Gastroesophageal sphincter (tissue), 4 donors: ENCODE measurements around the gene DNLZ. TPM values are rescaled to one million over a fixed set of nuclear protein-coding genes. Genes with fewer than 3 reads are reported as not detected.

Experiments used
- ATAC-seq: fragments of 150-250 bp; one replicate; pipeline ENCODE4 v1.9.1; 2016; ENCODE audit warnings: mild to moderate bottlenecking, moderate library complexity
- H3K27ac ChIP-seq, 4 donors: fragments of 200-600 bp; sonication (generic) in 3 of 4; 1 replicate in 3 of 4; 2 replicates in 1 of 4; pipeline ENCODE4 v1.5.1; 2016 to 2019
- H3K27me3 ChIP-seq: fragments of 200-600 bp; sonication (generic); one replicate; pipeline ENCODE4 v1.5.1; 2019
- H3K36me3 ChIP-seq, 2 donors: fragments of 200-600 bp; sonication (generic); one replicate each; pipeline ENCODE4 v1.5.1; 2019; ENCODE audit warnings: control low read depth in 1 of 2
- H3K4me1 ChIP-seq, 3 donors: fragments of 200-600 bp; sonication (generic); 1 replicate in 2 of 3; 2 replicates in 1 of 3; pipeline ENCODE4 v1.5.1; 2016 to 2019; ENCODE audit warnings: control low read depth in 2 of 3
- H3K4me3 ChIP-seq, 2 donors: fragments of 200-600 bp; sonication (generic); one replicate each; pipeline ENCODE4 v1.5.1; 2019; ENCODE audit warnings: mild to moderate bottlenecking in 1 of 2, moderate library complexity in 1 of 2
- H3K9me3 ChIP-seq, 3 donors: fragments of 200-600 bp; sonication (generic); one replicate each; pipeline ENCODE4 v1.5.1; 2017 to 2019; ENCODE audit warnings: control low read depth in 2 of 3
- EP300 ChIP-seq: sonication (generic); formaldehyde crosslinking; IDR thresholded peaks from one replicate; pipeline ENCODE4 v1.6.1; 2017; ENCODE audit warnings: antibody characterized with exemption, mild to moderate bottlenecking
- POLR2A ChIP-seq, 2 donors: fragments of 450-650 bp; IDR thresholded peaks; one replicate each; pipeline ENCODE4 v1.6.1; 2017; ENCODE audit warnings: antibody characterized with exemption in 2 of 2, mild to moderate bottlenecking in 2 of 2, moderate library complexity in 1 of 2
- POLR2AphosphoS5 ChIP-seq: sonication (generic); formaldehyde crosslinking; IDR thresholded peaks from one replicate; pipeline ENCODE4 v1.6.1; 2017; ENCODE audit warnings: antibody characterized with exemption
- WGBS, 2 donors: methylation state at CpG; one replicate each; pipeline ENCODE4 v1.1.5; 2018; ENCODE audit warnings: low coverage in 1 of 2; 5-methylcytosine and 5-hydroxymethylcytosine counted together
- total RNA-seq, 4 donors: library from RNA; depleted of rRNA; stranded (reverse); fragments of >200 nt; gene quantifications; one replicate each; pipeline ENCODE4 v1.1.0, GENCODE V29; 2016
- TF ChIP-seq, protein P1 (sequence below), 4 experiments: fragments of 200-600 bp in 2 of 4; fragments of 450-650 bp in 2 of 4; sonication (generic) in 1 of 4; IDR thresholded peaks; one replicate each; pipeline ENCODE4 v1.5.1; 2017 to 2019; ENCODE audit warnings: antibody characterized with exemption in 4 of 4, mild to moderate bottlenecking in 2 of 4, moderate library complexity in 2 of 4

Gene DNLZ
- total RNA-seq, 4 donors from 2014 or later: 8.4 to 23.7 (median 15.7) TPM

DNA sequence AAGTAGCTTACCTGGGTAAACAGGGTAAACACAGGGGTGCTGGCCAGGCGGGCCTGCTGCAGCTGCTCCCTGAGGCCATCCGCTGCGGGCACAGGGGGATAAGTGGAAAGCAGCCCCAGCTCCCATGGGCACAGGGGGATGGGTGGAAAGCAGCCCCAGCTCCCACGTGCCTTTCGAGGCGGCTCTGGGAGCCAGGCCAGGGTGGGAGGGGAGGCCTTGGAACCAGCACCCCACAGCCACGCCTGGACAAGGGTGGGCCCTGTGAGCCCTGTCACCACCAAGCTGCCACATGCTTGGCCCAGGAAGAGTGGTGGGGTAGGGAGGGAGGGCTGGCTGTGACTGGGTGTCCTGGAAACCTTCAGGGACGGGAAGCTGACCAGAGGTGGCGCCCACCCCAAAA lies 17.8 kb upstream of the DNLZ start:
- no CpG with 5 or more reads among the region's 9 CpGs for WGBS, 2 donors
- TF ChIP-seq POLR2AphosphoS5 (no peak), POLR2A (IDR thresholded peaks at IDR 0.05) (no peak), EP300 (no peak)
- TF ChIP-seq, protein P1, sequence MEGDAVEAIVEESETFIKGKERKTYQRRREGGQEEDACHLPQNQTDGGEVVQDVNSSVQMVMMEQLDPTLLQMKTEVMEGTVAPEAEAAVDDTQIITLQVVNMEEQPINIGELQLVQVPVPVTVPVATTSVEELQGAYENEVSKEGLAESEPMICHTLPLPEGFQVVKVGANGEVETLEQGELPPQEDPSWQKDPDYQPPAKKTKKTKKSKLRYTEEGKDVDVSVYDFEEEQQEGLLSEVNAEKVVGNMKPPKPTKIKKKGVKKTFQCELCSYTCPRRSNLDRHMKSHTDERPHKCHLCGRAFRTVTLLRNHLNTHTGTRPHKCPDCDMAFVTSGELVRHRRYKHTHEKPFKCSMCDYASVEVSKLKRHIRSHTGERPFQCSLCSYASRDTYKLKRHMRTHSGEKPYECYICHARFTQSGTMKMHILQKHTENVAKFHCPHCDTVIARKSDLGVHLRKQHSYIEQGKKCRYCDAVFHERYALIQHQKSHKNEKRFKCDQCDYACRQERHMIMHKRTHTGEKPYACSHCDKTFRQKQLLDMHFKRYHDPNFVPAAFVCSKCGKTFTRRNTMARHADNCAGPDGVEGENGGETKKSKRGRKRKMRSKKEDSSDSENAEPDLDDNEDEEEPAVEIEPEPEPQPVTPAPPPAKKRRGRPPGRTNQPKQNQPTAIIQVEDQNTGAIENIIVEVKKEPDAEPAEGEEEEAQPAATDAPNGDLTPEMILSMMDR (IDR thresholded peaks at IDR 0.05): no peak
- H3K4me1 ChIP-seq: no peaks in the 10 kb centered on the region
- H3K4me3 ChIP-seq: no peak overlapping the region
- no peak overlapping the region for H3K27ac ChIP-seq
- H3K36me3 ChIP-seq: peaks cover 0 to 85% of the 10 kb centered on the region in 2 donors
- H3K9me3 ChIP-seq: no peaks in the 10 kb centered on the region
- H3K27me3 ChIP-seq: no peaks in the 10 kb centered on the region
- ATAC-seq: no peak

- no peaks in the 10 kb centered on the region for H3K4me1 ChIP-seq
- H3K27me3 ChIP-seq: no peaks in the 10 kb centered on the region
- H3K36me3 ChIP-seq: peaks cover 0 to 76% of the 10 kb centered on the region in 2 donors
- H3K27ac ChIP-seq: no peak overlapping the region
- H3K9me3 ChIP-seq: no peaks in the 10 kb centered on the region
- no peak for ATAC-seq
- TF ChIP-seq, protein P1 (IDR thresholded peaks at IDR 0.05): no peak
- no peak for TF ChIP-seq POLR2A (IDR thresholded peaks at IDR 0.05)
- TF ChIP-seq EP300: no peak
- no peak for TF ChIP-seq POLR2AphosphoS5
- H3K4me3 ChIP-seq: no peak overlapping the region
- no CpG with 5 or more reads among the region's 17 CpGs for WGBS, 2 donors
These were observed 16.8 kb upstream of the DNLZ start for GRCh38 chr9:136380381-136380780.

DNA sequence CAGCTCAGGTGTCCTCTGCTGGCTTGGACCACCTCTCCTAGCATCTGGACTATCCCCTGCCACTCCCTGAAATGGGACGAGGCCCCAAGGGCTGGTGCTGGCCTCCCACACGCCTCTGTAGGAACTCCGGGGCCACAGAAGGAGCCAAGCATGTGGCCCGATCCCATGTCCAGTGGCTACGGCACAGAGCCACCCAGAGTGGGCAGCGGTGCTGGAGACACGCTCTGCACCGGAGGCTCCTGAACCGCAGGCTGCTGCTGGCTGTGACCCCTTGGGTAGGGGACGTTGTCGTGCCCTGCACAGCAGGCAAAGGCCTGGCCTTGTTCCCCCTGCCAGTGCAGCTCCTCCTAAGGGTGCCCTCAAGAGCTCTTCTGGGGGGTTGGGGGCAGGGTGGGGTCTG lies 16.3 kb upstream of the DNLZ start:
- Histone ChIP-seq H3K9me3 (no peaks in the 10 kb centered on the region), H3K36me3 (peaks cover 0 to 71% of the 10 kb centered on the region in 2 donors), H3K4me1 (no peaks in the 10 kb centered on the region), H3K27me3 (no peaks in the 10 kb centered on the region), H3K27ac (no peak overlapping the region), H3K4me3 (no peak overlapping the region)
- no peak for ATAC-seq
- TF ChIP-seq, protein P1 (IDR thresholded peaks at IDR 0.05): no peak
- TF ChIP-seq POLR2AphosphoS5 (no peak), POLR2A (IDR thresholded peaks at IDR 0.05) (no peak), EP300 (no peak)
- WGBS, 2 donors: no CpG with 5 or more reads among the region's 11 CpGs

- no CpG with 5 or more reads among the region's 11 CpGs for WGBS, 2 donors
- H3K27me3 ChIP-seq: no peaks in the 10 kb centered on the region
- TF ChIP-seq EP300 (no peak), POLR2AphosphoS5 (no peak), POLR2A (IDR thresholded peaks at IDR 0.05) (no peak)
- TF ChIP-seq, protein P1 (IDR thresholded peaks at IDR 0.05): no peak
- H3K4me3 ChIP-seq: no peak overlapping the region
- ATAC-seq: no peak
- H3K9me3 ChIP-seq: no peaks in the 10 kb centered on the region
- H3K36me3 ChIP-seq: peaks cover 0 to 66% of the 10 kb centered on the region in 2 donors
- no peak overlapping the region for H3K27ac ChIP-seq
- no peaks in the 10 kb centered on the region for H3K4me1 ChIP-seq
These were observed 15.9 kb upstream of the DNLZ start for GRCh38 chr9:136379401-136379800.

GRCh38 chr9:136379003-136379287 lies 15.4 kb upstream of the DNLZ start:
- no CpG with 5 or more reads among the region's 18 CpGs for WGBS, 2 donors

More at GRCh38 chr9:136379003-136379287, 15.4 kb upstream of the DNLZ start:
- Histone ChIP-seq H3K27ac (no peak overlapping the region), H3K36me3 (peaks cover 0 to 61% of the 10 kb centered on the region in 2 donors), H3K4me1 (no peaks in the 10 kb centered on the region), H3K27me3 (no peaks in the 10 kb centered on the region), H3K9me3 (no peaks in the 10 kb centered on the region), H3K4me3 (no peak overlapping the region)
- no peak for TF ChIP-seq POLR2AphosphoS5
- TF ChIP-seq EP300: no peak
- TF ChIP-seq POLR2A (IDR thresholded peaks at IDR 0.05): no peak
- TF ChIP-seq, protein P1 (IDR thresholded peaks at IDR 0.05): no peak
- no peak for ATAC-seq
